Thyroid gland (tissue), 4 donors: ENCODE measurements around the gene HOXA5.

Experiments used
- POLR2A ChIP-seq, 2 donors: fragments of 450-650 bp; IDR thresholded peaks; one replicate each; pipeline ENCODE4 v1.6.1; 2017; ENCODE audit warnings: antibody characterized with exemption in 2 of 2, mild to moderate bottlenecking in 2 of 2, moderate library complexity in 1 of 2
- TF ChIP-seq, protein P1 (sequence below), 6 experiments: fragments of 200-600 bp in 3 of 6; fragments of 450-650 bp in 3 of 6; sonication (generic) in 3 of 6; IDR thresholded peaks; one replicate each; pipeline ENCODE4 v1.5.1; 2016 to 2019; ENCODE audit warnings: antibody characterized with exemption in 6 of 6, mild to moderate bottlenecking in 2 of 6, inconsistent platforms in 1 of 6, moderate library complexity in 1 of 6

DNA sequence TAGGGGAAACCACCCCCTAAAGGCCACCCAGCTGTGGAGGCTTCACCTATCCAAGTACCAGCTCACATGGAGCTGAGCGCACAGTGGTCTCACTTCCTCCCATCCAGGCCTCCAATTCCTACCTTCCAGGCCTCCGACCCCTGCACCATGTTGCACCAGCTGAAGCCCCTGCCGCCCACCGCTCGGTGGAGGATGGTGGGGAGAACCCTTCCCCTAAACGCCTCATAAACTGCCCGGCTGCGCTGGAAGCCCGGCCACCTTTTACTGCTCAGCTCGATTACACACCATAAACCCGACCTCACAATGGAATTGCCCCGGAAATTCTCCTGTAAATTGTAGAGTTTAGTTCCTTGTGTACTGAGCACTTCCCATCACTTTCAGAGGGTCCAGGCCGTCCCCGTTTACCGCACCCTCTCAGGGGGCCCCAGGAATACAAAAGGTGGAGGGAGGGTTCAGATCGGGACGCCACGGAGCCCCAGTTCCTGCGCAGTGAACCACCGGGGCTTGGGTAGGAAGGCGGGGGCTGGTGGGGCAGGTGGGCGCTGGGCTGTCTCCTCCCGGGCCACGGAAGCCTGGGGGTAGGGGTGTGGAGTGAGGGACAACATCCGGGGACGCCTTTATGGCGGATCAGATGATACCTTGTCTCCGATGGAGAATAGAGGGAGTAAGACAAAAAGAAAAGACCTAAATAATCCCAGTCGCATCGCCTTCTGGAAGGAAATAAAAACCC is 14.4 kb upstream of the HOXA5 start:
- TF ChIP-seq, protein P1, sequence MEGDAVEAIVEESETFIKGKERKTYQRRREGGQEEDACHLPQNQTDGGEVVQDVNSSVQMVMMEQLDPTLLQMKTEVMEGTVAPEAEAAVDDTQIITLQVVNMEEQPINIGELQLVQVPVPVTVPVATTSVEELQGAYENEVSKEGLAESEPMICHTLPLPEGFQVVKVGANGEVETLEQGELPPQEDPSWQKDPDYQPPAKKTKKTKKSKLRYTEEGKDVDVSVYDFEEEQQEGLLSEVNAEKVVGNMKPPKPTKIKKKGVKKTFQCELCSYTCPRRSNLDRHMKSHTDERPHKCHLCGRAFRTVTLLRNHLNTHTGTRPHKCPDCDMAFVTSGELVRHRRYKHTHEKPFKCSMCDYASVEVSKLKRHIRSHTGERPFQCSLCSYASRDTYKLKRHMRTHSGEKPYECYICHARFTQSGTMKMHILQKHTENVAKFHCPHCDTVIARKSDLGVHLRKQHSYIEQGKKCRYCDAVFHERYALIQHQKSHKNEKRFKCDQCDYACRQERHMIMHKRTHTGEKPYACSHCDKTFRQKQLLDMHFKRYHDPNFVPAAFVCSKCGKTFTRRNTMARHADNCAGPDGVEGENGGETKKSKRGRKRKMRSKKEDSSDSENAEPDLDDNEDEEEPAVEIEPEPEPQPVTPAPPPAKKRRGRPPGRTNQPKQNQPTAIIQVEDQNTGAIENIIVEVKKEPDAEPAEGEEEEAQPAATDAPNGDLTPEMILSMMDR (IDR thresholded peaks at IDR 0.05): no peak
- no peak for TF ChIP-seq POLR2A (IDR thresholded peaks at IDR 0.05)
